NAMALWA (cell line): ENCODE data around the gene NFIX.

Experiments used
- DNase-seq: peaks from one replicate; pipeline ENCODE4 v3.0.0-alpha.2; 2015; ENCODE audit warnings: low spot score

The NFIX gene

DNA sequence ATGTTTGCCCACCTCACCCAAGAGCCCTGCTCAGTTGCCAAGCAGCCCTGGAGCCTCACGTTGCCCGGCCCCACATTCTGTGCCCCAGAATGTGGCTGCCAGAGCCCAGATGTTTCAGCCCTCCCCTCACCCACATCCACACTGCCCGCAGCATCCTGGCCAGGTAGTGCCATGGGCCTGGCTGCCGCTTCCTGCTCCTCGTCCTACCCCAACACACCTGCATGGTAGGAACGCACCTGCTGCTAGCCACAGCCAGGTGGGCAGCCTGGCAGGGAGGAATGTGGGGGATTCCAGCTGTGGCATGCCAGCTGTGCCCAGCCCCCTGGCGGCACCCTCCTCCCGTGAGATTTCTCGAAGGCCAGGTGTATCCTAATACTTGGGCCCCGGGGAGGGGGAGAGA lies 7.5 kb upstream of the NFIX start:
- peak; percentile 41 for DNase-seq

DNA sequence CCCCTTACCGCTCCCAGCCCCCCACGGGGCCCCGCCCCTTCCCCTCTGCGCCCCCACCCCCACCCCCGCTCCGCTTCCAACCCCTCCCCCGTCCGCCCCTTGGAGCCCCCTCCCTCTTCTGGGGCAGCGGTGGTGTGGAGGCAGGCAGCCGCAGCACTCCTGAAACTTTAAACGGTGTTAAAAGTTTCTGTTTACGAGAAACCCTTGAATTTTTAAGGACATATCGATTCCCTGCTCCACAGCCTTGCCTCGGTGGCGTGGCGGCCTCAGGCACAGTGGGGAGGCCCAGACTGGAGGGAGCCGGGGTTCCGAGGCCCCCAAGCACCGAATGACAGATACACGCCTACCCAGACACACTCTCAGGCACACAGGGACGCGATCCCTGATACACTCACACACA lies 4.8 kb upstream of the NFIX start:
- DNase-seq = no peak

DNA sequence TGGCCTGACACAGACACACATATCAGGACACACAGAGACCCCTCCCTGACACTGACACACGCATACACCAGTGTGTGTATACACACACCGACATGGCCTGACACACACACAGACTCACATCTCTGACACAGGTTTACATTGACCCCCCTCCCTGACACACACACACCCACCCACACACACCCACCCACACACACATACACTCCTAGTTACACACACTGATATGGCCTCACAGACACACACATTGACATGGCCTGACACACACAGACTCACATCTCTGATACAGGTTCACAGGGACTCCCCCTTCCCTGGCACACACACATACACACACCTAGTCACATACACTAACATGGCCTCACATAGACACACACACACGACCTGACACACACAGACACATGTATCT lies 4.4 kb upstream of the NFIX start:
- no peak for DNase-seq

DNA sequence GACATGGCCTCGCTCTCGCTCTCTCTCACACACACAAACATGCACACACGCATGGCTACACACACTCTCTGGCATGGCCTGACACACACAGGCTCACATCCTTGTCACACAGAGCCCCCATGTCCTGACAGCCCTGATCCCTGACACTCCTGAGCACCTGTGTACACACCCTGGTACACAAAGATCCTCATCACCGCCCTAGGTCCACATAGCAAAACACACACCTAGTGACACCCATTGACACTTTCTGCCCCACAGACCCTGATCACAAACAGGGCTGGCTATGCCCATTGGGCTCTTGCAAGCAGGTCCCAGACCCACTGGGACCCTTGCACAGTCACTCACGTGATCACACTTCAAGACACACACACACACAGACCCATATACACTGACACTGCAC lies 4.0 kb upstream of the NFIX start:
- DNase-seq = no peak

DNA sequence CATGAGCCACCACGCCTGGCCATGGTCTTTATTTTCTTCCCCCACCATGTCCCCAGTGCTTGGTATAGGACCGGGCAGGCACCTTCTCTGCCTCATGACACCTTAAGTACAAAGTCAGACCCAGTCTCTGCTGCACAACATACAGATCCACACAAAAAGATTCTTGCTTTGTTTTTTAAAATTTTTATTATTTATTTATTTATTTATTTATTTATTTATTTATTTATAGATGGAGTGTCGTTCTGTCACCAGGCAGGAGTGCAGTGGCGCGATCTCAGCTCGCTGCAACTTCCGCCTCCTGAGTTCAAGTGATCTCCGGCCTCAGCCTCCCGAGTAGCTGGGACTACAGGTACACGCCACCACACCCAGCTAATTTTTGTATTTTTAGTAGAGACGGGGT lies 2.5 kb upstream of the NFIX start:
- DNase-seq = no peak

DNA sequence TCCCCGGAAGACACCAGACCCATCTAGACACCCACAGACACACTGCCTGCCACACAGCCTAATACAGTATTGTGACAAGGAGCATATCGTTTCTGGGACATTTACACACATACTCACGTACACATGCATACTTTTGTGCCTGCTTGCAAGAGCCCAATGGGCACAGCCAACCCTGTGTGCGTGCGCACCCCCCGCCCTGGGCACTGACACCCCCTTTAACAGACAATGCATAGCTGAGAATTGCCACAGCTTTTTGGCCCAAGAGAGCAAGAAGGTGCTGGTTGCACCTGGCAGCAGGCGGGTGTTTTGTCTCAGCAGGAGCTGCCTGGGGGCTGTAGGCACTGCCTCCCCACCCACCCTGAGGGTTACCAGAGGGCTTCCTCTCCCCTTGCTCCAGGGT lies 1.7 kb upstream of the NFIX start:
- DNase-seq = no peak

DNA sequence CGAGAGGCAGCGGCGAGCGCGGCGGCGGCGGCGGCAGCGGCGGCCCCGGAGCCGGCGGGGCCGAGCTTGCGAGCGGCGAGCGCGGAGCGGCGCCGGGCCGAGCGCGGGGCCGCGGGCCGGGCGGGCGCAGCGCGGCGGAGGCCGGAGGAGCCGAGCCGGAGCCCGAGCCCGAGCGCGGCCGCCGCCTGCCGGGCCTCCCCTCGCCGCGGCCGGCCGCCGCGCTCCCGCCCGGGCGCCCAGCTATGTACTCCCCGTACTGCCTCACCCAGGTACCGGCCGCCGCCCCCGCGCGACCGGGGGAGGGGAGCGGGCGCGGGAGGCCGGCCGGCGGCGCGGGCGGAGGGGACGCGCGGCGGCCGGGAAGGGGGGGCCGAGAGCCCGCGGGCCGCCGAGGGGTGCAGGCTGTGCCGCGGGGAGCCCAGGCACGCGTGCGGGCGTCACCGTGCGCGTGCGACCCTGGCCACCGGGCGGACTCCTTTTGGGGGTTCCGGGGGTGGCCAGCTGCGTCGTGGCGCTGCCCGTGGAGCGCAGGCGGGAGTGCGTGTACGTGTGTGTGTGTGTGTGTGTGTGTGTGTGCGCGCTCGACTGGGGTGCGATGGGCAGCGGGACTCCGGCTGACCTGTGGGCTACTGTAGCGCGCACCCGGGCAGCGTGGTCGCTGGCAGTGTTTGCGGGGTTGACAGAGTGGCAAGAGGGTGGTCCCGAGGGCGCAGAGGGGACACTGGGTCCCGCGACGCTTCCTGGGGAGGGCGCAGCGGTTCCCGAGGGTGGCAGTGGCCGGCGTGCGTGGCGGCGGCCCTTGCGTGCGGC lies 526 bp downstream of the NFIX start:
- no peak for DNase-seq

DNA sequence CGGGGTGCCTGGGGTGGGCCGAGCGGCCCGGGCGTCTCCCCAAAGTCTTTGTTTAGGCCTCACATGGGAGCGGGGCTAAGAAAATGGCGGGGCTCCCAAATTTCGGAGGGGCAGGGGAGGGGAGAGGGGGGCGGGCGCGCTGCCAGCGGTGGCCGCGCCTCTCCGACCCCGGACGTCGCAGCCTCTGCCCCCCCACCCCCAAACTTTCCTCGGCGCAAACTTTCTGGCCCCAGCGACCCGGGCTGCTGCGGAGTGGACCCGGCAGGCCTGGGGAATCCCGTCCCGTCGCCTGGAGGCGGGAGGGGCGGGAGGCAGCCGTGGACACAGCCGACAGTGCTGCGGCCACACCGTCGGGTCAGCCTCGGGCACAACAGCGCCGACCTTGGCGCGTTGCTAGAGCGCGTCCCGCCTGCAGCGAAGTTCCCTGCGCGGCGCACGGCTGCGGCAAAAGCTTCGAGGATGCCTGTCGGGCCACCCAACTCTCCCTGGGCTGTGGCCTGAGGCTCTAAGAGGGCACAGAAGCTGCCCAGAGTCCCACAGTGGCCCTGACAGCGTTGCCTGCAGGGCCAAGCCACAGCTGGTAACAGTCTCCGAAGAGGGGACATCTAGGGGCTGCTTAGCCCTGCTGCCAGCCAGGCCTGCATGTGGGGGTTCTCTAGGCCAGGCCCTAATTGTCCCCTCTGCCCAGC lies 1.3 kb downstream of the NFIX start:
- DNase-seq = no peak

DNA sequence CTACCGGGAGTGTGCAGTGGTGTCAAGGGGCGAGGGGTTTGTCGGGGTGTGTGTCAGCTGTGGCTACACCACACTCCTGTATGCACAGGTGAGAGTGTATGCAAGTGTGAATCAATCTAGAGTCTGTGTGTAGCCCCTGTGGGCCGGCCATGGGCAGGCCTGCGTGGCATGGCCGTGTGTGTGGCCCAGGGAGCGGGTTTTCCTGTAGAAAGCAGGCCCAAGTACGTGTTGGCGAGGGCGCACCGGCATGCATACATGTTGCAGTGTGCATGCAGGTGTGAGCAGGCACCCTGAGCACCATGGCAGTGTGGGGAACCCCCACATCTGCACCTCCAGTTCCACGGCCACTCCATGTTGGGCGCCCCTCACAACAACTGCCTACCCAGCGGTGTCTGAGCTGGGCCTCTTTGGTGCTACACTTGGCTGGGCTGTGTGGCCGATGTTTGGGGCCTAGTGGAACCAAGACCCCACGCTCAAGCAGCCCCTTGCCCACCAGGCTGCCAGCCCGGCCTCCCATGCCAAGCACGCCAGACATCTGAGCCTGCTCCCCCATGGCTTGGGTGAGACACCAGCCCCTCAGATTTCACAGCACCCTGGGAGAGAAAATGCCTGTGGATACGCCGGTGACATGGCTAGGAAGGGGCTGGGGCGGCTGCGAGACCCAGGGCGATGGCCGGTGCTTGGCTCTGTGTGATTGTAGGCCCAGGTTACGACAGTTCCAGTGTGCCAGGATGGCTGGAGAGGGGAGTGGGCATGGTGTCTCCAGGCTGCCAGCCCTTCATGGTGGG lies 2.1 kb downstream of the NFIX start:
- DNase-seq = no peak

DNA sequence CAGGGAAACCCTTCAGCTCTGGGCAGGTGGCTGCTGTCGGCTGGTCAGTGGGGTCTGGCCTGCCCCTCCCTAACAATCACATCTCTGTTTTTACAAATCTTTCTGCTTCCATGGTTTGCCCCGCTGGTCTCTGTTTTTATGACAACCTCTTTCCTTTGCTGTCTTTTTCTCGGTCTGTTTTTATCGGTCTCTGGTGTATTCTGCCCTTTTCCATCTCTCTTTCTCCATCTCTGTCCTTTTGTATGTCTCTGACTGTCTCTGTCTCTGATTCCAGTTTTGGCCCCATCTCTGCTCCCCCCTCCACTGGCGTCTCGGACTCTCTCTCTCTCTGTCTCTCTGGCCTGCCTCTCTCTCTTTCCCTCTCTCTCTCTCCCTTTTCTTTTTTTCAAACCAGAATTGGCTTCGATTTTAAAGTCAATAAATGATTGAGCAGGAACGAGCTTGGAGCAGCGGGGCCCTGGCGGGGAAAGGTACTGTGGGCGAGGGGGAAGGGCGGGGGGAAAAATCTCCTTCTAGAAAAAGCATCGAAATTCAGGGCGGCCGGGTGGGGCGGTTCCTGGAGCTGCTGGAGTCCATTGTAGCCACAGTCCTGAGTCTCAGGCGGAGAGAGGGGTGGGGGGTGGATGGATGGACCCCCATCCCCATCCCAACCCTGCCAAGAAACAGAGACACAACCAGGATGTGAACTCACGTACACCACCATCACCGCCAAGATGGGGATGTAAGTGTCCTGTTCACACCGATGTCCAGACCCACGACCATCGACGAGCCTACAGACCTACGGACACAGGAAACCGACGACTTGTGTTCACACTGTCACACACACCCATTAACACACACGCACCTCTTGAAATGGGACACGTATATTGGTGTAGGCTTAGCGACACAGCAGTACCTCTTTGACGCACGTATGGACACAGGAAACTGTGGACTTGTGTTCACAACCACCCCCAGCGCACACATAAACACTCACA lies 3.0 kb downstream of the NFIX start:
- DNase-seq = no peak

DNA sequence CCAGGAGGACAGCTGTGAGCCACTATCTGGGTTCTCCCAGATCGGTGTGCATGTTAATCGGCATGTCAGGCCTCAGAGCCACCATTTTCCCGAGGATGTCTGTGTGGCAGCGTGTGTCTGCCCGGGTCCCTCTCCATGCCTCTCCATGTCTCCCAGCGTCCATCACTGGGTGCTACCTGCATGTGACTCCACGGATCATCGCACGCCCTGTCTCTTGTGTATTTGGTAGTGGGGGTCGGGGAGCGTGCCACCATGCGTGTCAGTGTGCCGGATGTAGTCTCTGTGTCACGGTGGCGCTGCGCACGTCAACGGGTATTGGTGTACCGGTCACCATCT lies 5.9 kb downstream of the NFIX start:
- DNase-seq = no peak

DNA sequence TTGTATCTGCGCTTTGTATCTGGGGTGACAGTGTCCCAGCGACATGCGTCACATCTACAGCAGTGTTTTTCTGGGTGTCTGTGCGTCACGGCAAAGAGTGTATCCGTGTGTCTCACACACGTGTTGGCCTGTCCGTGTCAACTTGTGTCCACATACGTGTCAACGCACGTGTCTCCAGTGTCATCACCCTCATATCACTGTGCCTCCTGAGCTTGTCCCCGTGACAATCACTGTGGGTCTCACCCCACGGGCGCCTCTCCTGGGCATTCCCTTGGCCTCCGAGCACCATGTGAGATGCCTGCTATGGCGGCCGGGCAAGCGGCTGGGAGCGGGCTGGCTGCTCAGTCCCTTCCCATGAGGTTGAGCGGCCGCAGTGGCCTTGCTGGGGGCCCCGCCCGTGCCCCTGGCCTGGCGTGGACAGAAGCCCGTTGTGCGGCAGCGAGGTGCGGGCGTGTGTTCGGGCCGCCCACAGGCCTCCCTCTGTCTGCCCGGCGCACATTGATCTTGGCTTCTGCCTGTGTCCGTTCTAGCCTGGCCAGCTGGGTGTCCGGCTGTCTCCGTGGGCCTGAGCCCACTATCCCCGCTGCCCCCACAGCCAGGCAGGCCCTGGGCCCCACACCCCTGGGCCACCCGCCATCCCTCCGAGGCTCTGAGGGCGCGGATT lies 6.4 kb downstream of the NFIX start:
- no peak for DNase-seq

DNA sequence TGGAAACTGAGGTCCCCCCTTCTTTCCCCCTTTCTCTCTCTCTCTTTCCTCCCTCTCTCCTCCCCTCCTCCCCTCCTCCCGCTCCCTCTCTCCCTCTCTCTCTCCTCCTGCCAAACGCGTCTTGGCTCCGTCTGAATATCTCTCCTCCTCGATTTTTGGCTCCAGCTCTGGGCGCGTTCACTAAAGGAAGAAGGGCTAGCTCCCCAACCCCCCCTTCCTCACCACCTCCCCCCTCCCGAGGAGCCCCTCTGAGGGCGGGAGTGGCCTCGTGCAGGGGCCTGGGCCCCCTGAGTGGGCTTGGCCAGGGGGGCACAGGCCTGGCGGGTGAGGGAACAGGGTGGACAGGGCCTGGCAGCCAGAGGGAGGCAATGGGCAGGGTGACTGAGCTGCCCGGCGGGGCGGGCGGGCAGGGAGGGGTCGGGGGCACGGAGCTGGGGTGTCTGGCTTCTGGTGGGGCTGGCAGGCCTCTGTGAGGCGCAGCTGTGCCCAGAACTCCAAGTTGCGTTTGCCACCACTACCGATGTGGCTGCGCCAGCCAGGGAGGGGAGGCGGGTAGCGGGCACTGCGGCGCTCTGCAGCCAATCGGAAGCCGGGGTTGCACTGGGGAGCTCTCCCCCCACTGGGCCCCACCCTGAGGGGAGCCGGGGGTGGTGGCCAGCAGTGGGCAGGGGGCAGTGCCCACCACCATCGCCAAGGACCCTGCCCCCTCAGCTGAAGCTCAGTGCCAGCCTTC lies 7.1 kb downstream of the NFIX start:
- DNase-seq = no peak

DNA sequence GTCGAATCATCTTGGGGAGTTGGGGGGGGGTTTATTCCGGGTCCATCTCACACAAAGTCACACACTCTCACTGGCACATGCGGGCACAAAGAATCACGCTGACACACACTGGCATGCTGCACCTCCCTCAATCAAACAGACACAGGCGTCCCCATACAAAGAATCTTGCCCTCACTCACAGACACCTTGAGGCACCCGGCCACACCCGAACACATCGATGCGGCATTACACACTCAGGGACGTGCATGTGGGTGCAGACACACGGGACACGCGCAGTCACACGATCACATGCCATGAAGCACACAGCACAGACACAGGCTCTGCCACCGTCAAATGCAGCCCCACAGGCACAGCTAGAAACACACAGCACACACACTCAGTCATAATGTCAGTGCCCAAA lies 7.8 kb downstream of the NFIX start:
- no peak for DNase-seq

DNA sequence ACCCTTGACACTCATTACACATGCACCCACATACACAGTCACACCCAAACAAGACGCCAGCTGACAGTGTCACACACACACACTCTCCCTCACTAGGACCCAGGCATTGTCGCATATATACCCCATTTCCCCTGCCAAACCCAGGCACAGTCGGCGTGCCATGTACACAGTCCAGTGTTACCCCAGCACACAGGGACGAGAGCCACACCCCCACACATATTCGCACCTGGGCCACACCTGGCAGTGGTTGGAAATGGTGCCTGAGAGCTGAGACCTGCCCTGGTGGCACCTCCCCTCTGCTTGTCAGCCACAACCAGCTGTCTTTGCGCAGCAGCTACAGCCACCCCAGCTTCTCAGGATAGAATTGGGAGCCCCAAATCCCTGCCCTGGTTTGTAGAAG lies 9.0 kb downstream of the NFIX start:
- DNase-seq = no peak

DNA sequence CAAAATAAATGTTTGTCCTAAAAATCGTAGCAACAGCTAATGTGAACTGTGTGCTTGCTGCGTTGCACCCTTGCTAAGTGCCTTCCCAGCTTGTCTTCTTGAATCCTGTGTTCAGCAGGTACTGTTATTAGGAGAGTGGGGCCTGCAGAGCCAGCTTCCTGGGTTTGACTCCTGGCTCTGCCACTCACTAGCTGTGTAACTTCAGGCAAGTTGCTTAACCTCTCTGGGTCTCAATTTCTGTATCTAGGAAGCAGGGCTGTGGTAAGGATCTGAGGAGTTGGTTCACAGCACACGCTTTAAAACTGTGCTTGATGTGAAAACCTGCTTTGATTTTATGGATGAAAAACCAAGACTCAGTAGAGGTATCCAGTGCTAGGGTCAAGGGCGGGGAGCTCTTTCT lies 10.0 kb downstream of the NFIX start:
- DNase-seq = no peak

DNA sequence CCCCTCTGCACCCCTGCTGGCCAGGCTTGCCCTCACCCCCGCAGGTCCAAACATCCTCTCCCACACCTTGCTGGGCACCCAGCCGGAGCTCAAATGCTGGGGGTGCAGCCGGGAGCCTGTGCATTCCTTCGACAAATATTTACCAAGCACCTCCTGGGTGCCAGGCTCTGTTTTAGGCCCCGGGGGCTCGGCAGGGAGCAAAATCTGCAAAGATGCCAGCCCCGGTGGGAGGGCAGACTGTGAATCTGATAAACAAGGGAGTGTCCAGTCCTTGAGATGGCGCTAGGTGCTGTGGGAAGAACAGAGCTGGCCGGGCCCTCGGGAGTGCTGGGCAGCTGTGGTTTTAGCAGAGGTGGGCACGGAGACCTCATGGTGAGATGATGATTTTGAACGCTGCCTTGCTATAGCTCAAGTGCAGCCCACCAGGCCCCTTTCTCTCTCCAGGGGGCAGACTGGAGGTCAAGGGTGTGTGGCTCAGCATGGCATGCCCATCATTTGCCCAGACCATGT lies 10.6 kb downstream of the NFIX start:
- DNase-seq = no peak

DNA sequence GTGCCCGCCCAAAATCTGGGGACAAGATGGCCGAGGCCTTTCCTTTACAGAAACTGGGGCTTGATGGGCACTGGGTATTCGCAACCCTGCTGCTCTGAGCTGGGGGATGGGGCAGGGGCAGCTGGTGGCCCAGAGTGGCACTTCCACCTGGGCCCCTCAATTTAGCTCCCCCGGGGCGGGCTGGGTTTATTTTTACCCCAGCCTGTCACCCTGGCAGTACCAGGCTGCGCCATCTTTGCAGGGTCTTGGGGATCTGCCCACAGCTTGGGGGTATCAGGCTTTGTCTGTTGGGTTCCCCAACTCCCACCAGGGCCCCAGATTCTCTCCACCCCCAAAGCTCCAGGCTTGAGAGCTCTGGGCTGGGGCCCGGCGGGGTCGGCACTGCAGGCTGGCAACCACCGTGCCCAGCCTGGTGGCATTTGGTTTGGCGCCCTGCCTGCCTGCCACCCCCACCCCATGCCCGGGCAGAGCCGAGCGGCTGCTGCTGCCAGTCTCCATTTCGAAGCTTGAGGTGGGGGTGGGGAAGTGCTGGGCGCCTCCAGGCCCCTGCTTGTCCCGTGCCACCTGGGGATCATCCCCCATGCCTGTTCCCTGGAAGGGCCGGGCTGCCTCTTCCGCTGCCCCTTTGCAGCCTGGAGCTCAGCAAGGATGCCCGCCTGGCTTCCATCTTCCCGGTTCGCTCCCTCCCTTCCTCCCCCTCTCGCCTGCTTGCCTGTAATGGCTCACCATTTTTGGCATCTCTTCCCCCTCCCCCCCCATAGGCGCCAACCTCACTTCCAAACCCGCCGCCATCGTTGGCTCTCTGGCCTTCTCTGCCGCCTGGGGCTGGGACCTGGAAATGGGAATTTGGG lies 11.4 kb downstream of the NFIX start:
- no peak for DNase-seq

DNA sequence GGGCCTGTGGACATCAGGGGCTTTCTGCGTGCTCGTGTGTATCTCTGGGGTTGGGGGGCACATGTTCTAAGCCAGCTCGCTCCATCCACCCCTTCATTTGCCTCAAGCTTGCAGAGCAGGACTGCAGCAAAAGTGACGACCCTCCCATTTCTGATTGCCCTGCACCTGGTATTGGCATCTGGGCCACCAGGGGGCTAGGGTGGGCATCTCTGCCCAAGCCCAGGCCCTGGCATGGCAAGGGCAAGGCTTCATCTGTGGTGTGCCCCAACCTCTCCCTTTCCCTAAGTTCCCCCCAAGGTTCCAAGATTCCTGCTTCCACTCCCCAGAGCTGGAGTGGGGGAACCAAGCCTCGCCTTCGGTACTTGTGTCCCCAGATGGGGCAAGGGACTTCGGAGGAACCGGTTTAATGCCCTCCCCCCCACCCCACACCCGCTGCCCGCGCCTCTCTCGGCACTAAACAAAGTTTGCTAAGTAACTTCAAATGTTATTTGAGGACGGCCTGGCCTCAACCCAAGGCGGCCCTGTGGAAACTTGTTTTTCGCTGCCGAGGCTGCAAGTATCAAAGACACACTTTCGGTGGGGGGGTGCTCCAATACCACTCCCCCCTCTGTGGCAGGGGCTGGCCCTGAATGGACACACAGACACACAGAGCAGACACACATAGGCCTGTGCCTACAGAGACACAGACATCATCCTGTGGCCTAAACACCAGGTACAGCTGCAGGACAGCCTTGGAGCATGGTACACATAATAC lies 12.2 kb downstream of the NFIX start:
- no peak for DNase-seq
